ENCODE data around the gene HTATSF1. TPM values are rescaled to one million over a fixed set of nuclear protein-coding genes. Genes with fewer than 3 reads are reported as not detected.

The HTATSF1 gene
- polyA plus RNA-seq, 5 donors: 74.5 to 111 (median 99.6) TPM

- no peak for DNase-seq
Measured at GRCh38 chrX:136493011-136493410, 4.4 kb upstream of the HTATSF1 start.

- DNase-seq: no peak
Measured at GRCh38 chrX:136495043-136495442, 2.3 kb upstream of the HTATSF1 start.

- no peak for DNase-seq
Measured at GRCh38 chrX:136496186-136496763, 1.1 kb upstream of the HTATSF1 start.

DNA sequence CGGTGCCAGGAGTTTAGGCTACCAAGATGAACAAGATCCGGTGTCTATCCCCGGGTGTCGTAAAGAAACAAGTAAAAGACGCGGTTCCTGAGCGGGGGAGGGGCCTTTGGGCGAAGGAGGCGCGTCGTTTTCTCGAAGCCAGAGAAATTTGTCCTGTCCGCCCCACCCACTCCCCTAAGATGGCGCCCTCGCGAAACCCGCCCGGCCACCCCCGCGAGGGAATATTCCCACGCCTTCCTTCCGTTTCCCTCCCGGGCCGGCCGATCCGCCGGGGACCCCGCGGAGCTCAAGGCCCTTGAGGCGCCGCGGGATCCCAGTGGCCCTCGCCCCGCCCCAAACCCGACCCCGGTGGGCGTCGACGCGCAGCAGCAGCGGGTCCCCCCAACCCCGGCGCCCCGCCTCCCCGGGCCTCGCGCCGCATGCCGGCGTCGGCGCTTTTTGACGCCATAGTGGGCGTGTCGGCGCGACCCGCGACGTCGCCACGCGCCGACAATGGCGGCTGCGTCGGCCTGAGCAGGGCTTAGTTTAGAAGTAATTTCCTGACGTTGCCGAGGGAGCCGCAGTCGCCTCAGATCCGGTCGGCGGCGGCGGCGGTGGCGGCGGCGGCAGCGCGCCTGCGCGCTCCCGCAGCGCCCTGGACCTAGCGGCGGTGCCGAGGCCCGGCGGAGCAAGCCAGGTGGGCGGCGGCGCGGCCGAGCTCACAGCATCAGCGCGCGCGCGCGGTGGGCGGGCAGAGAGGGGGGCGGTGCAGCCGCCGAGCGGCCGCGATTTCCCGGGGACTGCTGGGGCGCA, 432 bp upstream of the HTATSF1 start:
- DNase-seq: peak; percentile 87 to 89

DNA sequence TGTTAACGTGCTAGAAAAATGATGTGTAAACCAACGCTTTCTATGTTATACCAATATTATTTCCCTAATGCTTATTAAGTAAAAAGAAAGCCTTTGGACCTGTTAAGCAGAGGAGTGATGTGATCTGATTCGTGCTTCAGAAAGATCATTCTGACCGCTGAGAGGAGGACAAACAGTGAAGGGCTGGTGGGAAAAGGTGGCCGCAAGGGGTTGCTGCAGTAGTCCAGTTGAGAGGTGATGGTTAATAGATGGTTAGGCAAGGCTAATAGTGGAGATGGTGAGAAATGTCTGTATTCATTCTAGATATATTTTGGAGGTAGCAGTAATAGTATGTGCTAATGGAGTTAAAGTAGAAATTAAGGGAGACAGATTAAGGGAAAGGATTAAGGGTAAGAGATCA, 21.7 kb downstream of the HTATSF1 start:
- DNase-seq: no peak

GRCh38 chrX:136523770-136524169, 26.4 kb downstream of the HTATSF1 start:
- no peak for DNase-seq

DNA sequence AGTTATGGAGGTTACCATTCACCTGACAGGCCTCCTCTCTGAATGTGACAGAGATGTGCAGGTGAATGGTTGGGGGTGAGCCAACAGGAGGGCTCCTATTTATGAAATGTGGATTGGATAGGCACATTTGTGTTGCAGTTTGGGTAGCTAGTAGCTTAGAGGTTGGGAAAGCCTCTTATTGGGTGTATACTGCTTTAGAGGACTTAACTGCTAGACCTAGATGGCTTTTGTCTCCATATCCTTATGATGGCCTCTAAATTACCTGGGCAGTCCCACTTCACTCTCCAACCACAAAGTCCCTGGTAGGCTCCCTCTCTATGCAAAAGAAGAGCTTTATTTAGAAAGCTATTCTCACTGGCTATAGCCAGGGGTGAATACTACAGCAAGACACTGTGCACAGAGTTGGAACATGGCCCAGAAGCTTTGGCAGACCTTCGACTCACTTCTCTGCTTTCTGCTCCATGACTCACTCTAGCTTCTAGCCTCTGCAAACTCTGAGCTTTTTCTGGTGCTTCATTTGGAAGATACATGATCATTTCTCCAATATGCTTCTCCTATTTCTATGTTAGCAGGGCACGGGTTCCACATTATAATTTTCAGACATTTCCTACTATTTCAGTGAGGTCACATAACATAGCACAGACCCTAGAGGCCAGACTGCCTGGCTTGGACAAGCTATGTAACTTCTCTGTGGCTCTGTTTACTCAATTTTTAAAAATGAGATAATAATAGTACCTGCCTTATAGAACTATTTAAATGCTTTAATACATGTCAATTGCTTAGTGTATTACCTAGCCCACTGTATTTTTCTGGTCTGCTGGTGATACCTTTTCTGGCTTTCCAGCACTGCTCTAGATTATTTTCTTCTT, 28.6 kb downstream of the HTATSF1 start:
- DNase-seq: peak; percentile 64 to 76

- DNase-seq: no peak
Measured at GRCh38 chrX:136528645-136529315, 31.4 kb downstream of the HTATSF1 start.

- no peak for DNase-seq
Measured at GRCh38 chrX:136529795-136530194, 32.4 kb downstream of the HTATSF1 start.

GRCh38 chrX:136531951-136532350, 34.6 kb downstream of the HTATSF1 start, which contains the start of gene VGLL1:
Gene VGLL1, plus strand, starts transcription at chrX:136532215. Its CDS starts 3,806 bp downstream, at chrX:136536021.
- no peak for DNase-seq

DNA sequence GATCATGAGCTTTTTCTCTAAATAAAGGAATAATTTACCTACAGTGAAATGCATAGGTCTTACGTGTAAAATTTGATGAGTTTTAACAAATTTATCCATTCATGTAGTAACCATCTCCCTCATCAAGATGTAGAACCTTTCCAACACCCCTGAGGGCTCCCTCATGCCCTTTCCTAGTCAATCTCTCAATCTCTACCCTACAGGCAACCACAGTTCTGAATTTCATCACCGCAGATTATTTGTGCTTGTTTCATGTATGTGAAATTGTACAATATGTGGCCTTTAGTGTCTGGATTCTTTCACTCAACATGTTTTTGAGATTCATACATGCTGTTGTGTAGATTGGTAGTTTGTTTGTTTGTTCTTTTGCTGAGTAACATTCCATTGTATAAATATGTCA, 36.7 kb downstream of the HTATSF1 start:
- no peak for DNase-seq

DNA sequence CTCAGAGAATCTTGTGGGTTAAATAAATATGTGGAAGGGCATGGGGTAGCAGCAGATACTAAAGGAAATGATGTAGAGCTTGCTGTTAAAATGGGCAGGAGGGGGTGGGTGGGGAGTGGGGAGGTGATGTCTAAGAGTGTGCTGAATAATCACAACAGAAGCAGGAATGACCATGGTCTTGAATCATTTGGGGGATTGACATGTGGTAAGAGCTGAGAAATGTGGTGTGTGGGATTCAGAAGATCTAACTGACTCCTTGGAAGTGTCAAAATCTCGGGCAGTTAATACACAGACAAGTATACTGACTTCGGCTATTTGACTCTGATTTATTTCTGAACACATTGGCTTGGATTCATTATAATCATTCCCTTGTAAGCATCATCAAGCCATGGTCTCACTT, 41.4 kb downstream of the HTATSF1 start:
- no peak for DNase-seq

GRCh38 chrX:136540226-136540625, 42.8 kb downstream of the HTATSF1 start:
- DNase-seq: no peak

- DNase-seq: no peak
Measured at GRCh38 chrX:136541294-136541693, 43.9 kb downstream of the HTATSF1 start.

- no peak for DNase-seq
Measured at GRCh38 chrX:136542281-136542680, 44.9 kb downstream of the HTATSF1 start.

- no peak for DNase-seq
Measured at GRCh38 chrX:136546371-136546781, 49.0 kb downstream of the HTATSF1 start.

GRCh38 chrX:136549226-136549625, 51.8 kb downstream of the HTATSF1 start:
- DNase-seq: no peak

DNA sequence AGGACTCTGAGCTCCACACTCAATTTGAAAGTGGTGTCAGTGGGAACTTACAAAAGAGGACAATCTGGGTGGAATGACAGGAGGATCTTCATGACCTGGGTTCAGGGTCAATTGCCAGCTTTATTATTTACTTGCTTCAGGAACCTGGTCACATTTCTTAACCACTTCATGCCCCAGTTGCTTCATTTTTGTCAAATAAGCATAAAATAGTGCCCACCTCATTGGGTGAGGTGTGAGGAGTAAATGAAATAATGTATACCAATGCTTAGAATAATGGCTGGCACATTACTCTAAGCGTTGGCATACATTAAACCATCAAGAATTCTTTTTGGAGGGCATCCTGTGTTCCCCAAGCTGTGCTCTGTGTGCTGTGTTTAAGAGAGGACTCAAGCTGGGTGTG, 54.0 kb downstream of the HTATSF1 start:
- no peak for DNase-seq

DNA sequence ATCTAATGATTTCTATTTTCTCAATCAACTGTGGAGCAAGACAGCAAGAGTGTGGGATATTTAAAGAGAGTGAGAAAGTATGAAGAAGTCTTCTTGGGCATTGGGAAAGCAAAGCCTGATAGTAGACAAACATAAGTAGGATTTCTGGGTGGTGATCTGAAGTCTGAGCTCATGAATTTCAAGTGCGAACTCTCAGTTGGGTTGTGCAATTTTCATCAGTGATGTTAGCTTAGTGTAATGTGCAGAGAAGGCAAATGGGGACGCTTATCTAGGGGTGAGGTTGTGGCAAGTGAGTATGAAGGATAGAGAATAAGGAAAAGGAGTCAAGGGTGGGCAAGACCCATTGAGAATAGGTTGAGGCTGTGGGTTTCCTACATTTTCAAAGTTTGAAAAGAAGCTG, 58.3 kb downstream of the HTATSF1 start:
- no peak for DNase-seq
